Measurements from ENCODE around the gene HABP2.

DNA sequence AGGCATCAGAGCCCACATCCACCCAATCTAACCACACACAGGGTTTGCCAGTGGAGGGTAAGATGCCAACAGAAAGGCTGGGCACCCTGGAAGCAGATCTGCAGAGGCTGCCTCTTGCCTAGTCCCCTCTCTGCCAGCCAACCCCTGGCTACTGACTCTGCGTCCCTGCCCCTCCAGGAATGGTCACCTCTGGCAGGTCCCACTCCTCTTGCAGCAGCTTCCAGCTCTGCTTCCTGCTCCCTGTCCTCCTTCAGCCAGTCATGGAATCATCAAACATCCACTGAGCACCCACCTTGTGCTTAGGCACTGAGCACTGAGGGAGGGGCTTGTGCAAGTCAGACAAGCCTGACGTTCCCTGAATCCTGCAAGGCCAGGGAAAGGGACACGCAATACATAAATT, 20.1 kb upstream of the HABP2 start:
- no peak for TF ChIP-seq POLR2A (IDR thresholded peaks at IDR 0.05)
- TF ChIP-seq CTCF (IDR thresholded peaks at IDR 0.05): no peak
